Measurements from ENCODE around the gene FRMD5.

DNA sequence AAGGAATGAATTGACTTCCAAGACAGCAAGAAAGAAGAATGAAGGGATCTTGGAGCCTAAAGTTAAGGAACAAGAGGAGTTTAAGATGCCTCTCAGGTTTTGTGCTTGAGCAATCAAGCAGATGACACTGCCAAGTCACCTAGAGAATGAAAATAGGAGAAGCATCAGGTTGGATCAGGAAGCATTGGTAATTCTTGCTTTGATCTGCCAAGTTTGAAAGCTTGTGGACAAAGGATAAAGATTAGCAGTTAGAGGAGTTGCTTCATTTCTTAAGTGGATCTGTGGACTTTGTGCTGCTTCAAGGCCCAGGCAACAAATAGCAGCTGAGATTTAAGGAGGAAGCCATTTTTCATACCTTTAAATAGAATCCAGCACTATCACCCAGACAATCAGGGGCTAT is 35.6 kb downstream of the FRMD5 start:
- TF ChIP-seq, protein P1, sequence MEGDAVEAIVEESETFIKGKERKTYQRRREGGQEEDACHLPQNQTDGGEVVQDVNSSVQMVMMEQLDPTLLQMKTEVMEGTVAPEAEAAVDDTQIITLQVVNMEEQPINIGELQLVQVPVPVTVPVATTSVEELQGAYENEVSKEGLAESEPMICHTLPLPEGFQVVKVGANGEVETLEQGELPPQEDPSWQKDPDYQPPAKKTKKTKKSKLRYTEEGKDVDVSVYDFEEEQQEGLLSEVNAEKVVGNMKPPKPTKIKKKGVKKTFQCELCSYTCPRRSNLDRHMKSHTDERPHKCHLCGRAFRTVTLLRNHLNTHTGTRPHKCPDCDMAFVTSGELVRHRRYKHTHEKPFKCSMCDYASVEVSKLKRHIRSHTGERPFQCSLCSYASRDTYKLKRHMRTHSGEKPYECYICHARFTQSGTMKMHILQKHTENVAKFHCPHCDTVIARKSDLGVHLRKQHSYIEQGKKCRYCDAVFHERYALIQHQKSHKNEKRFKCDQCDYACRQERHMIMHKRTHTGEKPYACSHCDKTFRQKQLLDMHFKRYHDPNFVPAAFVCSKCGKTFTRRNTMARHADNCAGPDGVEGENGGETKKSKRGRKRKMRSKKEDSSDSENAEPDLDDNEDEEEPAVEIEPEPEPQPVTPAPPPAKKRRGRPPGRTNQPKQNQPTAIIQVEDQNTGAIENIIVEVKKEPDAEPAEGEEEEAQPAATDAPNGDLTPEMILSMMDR (IDR thresholded peaks at IDR 0.05), result no peak
- no peak for TF ChIP-seq POLR2A (IDR thresholded peaks at IDR 0.05)
- no peak for TF ChIP-seq POLR2AphosphoS5 (IDR thresholded peaks at IDR 0.05)
